ENCODE data around the gene DNAH3.
"Not testable (repeated sequence)": the region's sequence is repeated elsewhere in the genome, so short reads cannot be mapped to it uniquely, and the experiment has no call there.

The DNAH3 gene

DNA sequence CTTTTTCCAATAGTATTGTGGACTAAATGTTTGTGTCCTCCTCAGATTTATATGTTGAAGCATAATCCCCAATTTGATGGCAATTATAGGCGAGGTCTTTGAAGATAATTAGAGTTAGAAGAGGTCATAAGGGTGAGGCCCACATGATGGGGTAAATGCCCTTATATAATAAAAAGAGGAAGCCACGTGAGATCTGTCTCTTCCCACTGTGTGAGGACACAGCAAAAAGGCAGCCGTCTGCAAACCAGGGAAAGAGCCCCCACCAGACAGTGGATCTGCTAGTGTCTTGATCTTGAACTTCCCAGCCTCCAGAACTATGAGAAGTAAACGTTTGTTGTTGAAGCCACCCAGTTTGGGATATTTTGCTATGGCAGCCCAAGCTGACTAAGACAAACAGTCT lies 174.1 kb downstream of the DNAH3 start:
- no peak overlapping the region for H3K27ac ChIP-seq (ENCODE audit: insufficient read depth, low read depth, low read length, poor library complexity, severe bottlenecking)
- no peaks in the 10 kb centered on the region for H3K36me3 ChIP-seq (ENCODE audit: control insufficient read depth, insufficient read depth, low read length)
- H3K4me3 ChIP-seq (ENCODE audit: insufficient read depth, low read depth, low read length), result no peak overlapping the region
- H3K9me3 ChIP-seq (ENCODE audit: control insufficient read depth, low read length), result no peaks in the 10 kb centered on the region
- H3K27me3 ChIP-seq (ENCODE audit: control insufficient read depth, insufficient read depth, low read length, poor library complexity, severe bottlenecking), result no peaks in the 10 kb centered on the region
- no peaks in the 10 kb centered on the region for H3K4me1 ChIP-seq (ENCODE audit: control insufficient read depth, insufficient read depth, low read length)
- 80 to 93% methylated on average over 4 of the region's 4 CpGs for WGBS, 2 experiments

DNA sequence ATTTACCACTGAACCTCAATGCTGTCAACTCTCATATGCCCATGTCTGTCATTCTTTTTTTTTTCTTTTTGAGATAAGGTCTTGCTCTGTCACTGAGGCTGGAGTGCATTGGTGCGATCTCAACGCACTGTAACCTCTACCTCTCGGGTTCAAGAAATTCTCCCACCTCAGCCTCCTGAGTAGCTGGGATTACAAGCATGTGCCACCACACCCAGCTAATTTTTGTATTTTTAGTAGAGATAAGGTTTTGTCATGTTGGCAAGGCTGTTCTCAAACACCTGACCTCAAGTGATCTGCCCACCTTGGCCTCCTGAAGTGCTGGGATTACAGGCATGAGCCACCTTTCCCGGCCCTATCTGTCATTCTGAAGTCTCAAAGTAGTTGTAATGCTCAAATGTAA lies 177.4 kb downstream of the DNAH3 start:
- WGBS, 2 experiments, result 79 to 93% methylated on average over 4 of the region's 4 CpGs
- not testable (repeated sequence) for H3K27me3 ChIP-seq (ENCODE audit: control insufficient read depth, insufficient read depth, low read length, poor library complexity, severe bottlenecking); H3K36me3 ChIP-seq (ENCODE audit: control insufficient read depth, insufficient read depth, low read length); H3K27ac ChIP-seq (ENCODE audit: insufficient read depth, low read depth, low read length, poor library complexity, severe bottlenecking); H3K4me3 ChIP-seq (ENCODE audit: insufficient read depth, low read depth, low read length); H3K4me1 ChIP-seq (ENCODE audit: control insufficient read depth, insufficient read depth, low read length); H3K9me3 ChIP-seq (ENCODE audit: control insufficient read depth, low read length)

DNA sequence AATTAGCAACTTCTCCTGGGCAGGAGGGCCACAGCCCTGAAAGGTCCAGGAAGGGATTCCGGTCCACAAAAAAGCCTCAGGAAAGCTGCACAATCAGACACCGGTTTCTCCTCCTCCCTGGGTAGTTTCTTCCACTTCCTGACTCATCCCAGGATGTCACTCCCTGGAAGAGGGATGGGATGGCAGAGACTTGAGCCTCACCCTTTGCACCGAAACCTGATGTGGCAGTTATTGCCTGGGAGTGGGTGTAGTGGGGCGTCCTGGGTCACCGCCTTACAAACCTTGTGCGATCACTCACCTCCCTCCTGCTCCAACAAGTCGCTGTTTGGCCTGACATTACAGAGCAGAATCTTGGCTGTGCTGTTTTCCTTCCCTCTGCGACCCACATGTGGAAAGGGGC lies 179.2 kb downstream of the DNAH3 start:
- Histone ChIP-seq H3K27me3 (ENCODE audit: control insufficient read depth, insufficient read depth, low read length, poor library complexity, severe bottlenecking) (no peaks in the 10 kb centered on the region), H3K9me3 (ENCODE audit: control insufficient read depth, low read length) (no peaks in the 10 kb centered on the region), H3K4me3 (ENCODE audit: insufficient read depth, low read depth, low read length) (no peak overlapping the region), H3K4me1 (ENCODE audit: control insufficient read depth, insufficient read depth, low read length) (peaks cover 6% of the 10 kb centered on the region), H3K36me3 (ENCODE audit: control insufficient read depth, insufficient read depth, low read length) (no peaks in the 10 kb centered on the region), H3K27ac (ENCODE audit: insufficient read depth, low read depth, low read length, poor library complexity, severe bottlenecking) (no peak overlapping the region)
- 88 to 92% methylated on average over 8 of the region's 8 CpGs for WGBS, 2 experiments

DNA sequence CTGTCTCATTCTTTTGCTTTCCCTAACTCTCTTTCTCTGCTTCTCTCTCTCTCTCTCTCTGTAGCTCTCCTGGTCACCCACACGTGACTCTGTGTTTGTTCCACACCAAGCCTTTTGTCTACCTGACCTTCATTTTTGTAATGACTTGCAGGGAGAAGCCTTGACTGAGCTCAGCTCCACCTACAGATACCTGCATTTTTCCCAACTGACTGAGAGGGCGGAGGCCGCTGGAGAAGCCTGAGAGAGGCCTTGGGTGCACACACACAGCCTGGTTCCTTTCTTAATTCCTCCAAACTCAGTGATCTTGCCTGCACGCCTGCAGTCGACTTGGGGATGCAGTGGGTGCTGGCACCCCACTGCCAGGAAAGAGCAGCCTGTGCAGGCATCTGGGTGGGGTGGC lies 181.3 kb downstream of the DNAH3 start:
- Histone ChIP-seq H3K4me3 (ENCODE audit: insufficient read depth, low read depth, low read length) (no peak overlapping the region), H3K27ac (ENCODE audit: insufficient read depth, low read depth, low read length, poor library complexity, severe bottlenecking) (no peak overlapping the region), H3K27me3 (ENCODE audit: control insufficient read depth, insufficient read depth, low read length, poor library complexity, severe bottlenecking) (no peaks in the 10 kb centered on the region), H3K36me3 (ENCODE audit: control insufficient read depth, insufficient read depth, low read length) (no peaks in the 10 kb centered on the region), H3K4me1 (ENCODE audit: control insufficient read depth, insufficient read depth, low read length) (peaks cover 6% of the 10 kb centered on the region), H3K9me3 (ENCODE audit: control insufficient read depth, low read length) (no peaks in the 10 kb centered on the region)
- 85 to 90% methylated on average over 5 of the region's 5 CpGs for WGBS, 2 experiments

DNA sequence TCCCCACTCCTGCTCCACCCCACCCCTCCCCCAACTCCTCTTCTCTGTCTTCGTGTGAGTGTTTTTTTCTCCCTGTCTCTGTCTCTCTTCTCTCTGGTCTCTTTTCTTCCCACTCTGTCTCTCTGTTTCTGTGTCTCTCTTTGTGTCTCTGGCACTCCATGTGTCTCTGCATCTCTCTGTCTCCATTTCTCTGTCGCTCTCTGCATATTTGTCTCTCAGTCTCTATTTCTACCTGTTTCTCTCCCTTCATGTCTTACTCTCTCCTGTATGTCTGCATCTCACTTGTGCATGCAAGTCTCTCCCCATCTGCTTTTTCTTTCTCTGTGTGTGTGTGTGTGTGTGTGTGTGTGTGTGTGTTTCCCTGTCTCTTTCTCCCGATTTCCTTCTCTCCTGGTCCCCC lies 181.9 kb downstream of the DNAH3 start:
- 67 to 74% methylated on average over 3 of the region's 3 CpGs for WGBS, 2 experiments
- no peaks in the 10 kb centered on the region for H3K9me3 ChIP-seq (ENCODE audit: control insufficient read depth, low read length)
- no peaks in the 10 kb centered on the region for H3K27me3 ChIP-seq (ENCODE audit: control insufficient read depth, insufficient read depth, low read length, poor library complexity, severe bottlenecking)
- H3K36me3 ChIP-seq (ENCODE audit: control insufficient read depth, insufficient read depth, low read length), result no peaks in the 10 kb centered on the region
- no peak overlapping the region for H3K27ac ChIP-seq (ENCODE audit: insufficient read depth, low read depth, low read length, poor library complexity, severe bottlenecking)
- no peak overlapping the region for H3K4me3 ChIP-seq (ENCODE audit: insufficient read depth, low read depth, low read length)
- peaks cover 6% of the 10 kb centered on the region for H3K4me1 ChIP-seq (ENCODE audit: control insufficient read depth, insufficient read depth, low read length)

DNA sequence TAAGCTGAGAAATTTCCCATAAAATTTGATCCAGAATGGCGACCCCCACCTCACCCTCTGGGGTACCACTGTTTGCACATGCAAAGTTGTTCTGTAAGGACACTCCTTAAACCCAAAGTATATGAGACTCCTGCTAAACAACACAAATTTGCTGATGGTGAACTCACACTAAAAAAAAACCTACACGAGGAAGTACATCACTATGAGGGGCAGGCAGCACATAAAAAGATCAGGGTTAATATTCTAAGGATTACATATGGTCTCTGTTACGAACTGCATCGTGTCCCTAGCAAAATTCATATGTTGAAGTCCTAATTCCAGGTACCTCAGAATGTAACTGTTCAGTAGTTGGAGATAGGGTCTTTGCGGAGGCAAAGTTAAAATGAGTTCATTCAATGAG lies 189.7 kb downstream of the DNAH3 start:
- 93 to 94% methylated on average over 5 of the region's 5 CpGs for WGBS, 2 experiments
- Histone ChIP-seq H3K27ac (ENCODE audit: insufficient read depth, low read depth, low read length, poor library complexity, severe bottlenecking) (no peak overlapping the region), H3K4me1 (ENCODE audit: control insufficient read depth, insufficient read depth, low read length) (no peaks in the 10 kb centered on the region), H3K36me3 (ENCODE audit: control insufficient read depth, insufficient read depth, low read length) (no peaks in the 10 kb centered on the region), H3K27me3 (ENCODE audit: control insufficient read depth, insufficient read depth, low read length, poor library complexity, severe bottlenecking) (no peaks in the 10 kb centered on the region), H3K9me3 (ENCODE audit: control insufficient read depth, low read length) (no peaks in the 10 kb centered on the region), H3K4me3 (ENCODE audit: insufficient read depth, low read depth, low read length) (no peak overlapping the region)

DNA sequence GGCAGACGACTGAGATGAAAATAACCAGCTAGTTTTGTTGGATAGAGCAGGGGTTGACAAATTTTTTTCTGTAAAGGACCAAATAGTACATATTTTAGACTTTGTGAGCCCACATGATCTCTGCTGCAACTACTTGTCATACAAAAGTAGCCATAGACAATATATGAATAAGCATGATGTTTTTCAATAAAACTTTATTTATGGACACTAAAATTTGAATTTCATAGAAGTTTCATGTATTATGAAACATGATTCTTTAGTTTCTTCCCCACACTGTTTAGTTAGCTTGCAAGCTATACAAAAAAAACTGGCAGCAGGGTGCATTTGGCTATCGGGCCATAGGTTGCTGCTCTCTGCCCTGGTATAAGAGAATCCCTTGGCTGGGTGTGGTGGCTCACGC lies 193.5 kb downstream of the DNAH3 start:
- H3K27ac ChIP-seq (ENCODE audit: insufficient read depth, low read depth, low read length, poor library complexity, severe bottlenecking), result no peak overlapping the region
- no peaks in the 10 kb centered on the region for H3K4me1 ChIP-seq (ENCODE audit: control insufficient read depth, insufficient read depth, low read length)
- 82 to 92% methylated on average over 2 to 3 of the region's 3 CpGs for WGBS, 2 experiments
- no peak overlapping the region for H3K4me3 ChIP-seq (ENCODE audit: insufficient read depth, low read depth, low read length)
- H3K9me3 ChIP-seq (ENCODE audit: control insufficient read depth, low read length), result no peaks in the 10 kb centered on the region
- no peaks in the 10 kb centered on the region for H3K36me3 ChIP-seq (ENCODE audit: control insufficient read depth, insufficient read depth, low read length)
- H3K27me3 ChIP-seq (ENCODE audit: control insufficient read depth, insufficient read depth, low read length, poor library complexity, severe bottlenecking), result no peaks in the 10 kb centered on the region

DNA sequence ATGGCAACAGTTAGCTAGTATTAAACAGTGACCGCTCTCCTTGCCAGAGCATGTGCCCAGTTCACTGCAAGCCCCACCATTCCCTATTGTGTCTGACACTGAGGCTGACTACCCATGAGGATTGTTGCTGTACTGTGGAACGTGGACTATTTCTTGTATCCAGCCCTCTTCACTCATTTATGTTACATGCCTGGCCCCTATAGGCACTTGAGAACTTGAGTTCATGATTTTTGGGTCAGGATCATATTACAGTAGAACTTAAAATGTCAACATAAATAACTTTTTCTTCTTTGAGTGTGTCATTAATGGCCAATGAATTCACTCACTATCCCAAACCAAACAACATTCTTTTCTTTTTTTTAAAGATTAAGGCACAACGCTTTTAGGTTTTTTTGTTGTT lies 194.3 kb downstream of the DNAH3 start:
- H3K36me3 ChIP-seq (ENCODE audit: control insufficient read depth, insufficient read depth, low read length), result no peaks in the 10 kb centered on the region
- no peaks in the 10 kb centered on the region for H3K9me3 ChIP-seq (ENCODE audit: control insufficient read depth, low read length)
- no peaks in the 10 kb centered on the region for H3K4me1 ChIP-seq (ENCODE audit: control insufficient read depth, insufficient read depth, low read length)
- no peaks in the 10 kb centered on the region for H3K27me3 ChIP-seq (ENCODE audit: control insufficient read depth, insufficient read depth, low read length, poor library complexity, severe bottlenecking)
- H3K4me3 ChIP-seq (ENCODE audit: insufficient read depth, low read depth, low read length), result no peak overlapping the region
- WGBS, 2 experiments, result 93 to 97% methylated on average over 3 of the region's 3 CpGs
- no peak overlapping the region for H3K27ac ChIP-seq (ENCODE audit: insufficient read depth, low read depth, low read length, poor library complexity, severe bottlenecking)

DNA sequence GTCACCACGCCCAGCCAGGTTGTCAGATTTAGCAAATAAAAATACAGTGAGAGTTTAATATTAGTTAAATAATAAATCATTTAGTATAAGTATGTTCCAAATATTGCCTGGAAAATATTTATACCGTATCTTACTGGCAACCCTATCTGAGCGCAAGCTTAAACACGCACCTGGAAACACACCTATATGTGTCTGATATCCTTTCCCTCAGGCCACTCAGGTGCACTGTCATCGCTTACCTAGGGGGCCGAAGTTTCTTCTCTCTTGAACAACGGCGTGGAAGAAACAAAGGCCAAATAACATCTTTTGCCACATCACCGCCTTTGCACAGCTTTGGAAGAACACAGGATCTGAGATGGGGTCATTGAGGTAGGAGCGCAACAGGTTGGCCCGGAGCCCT lies 196.1 kb downstream of the DNAH3 start:
- no peak overlapping the region for H3K27ac ChIP-seq (ENCODE audit: insufficient read depth, low read depth, low read length, poor library complexity, severe bottlenecking)
- H3K4me1 ChIP-seq (ENCODE audit: control insufficient read depth, insufficient read depth, low read length), result no peaks in the 10 kb centered on the region
- H3K4me3 ChIP-seq (ENCODE audit: insufficient read depth, low read depth, low read length), result no peak overlapping the region
- no peaks in the 10 kb centered on the region for H3K9me3 ChIP-seq (ENCODE audit: control insufficient read depth, low read length)
- WGBS, 2 experiments, result 97 to 98% methylated on average over 10 to 11 of the region's 11 CpGs
- H3K36me3 ChIP-seq (ENCODE audit: control insufficient read depth, insufficient read depth, low read length), result no peaks in the 10 kb centered on the region
- H3K27me3 ChIP-seq (ENCODE audit: control insufficient read depth, insufficient read depth, low read length, poor library complexity, severe bottlenecking), result no peaks in the 10 kb centered on the region

DNA sequence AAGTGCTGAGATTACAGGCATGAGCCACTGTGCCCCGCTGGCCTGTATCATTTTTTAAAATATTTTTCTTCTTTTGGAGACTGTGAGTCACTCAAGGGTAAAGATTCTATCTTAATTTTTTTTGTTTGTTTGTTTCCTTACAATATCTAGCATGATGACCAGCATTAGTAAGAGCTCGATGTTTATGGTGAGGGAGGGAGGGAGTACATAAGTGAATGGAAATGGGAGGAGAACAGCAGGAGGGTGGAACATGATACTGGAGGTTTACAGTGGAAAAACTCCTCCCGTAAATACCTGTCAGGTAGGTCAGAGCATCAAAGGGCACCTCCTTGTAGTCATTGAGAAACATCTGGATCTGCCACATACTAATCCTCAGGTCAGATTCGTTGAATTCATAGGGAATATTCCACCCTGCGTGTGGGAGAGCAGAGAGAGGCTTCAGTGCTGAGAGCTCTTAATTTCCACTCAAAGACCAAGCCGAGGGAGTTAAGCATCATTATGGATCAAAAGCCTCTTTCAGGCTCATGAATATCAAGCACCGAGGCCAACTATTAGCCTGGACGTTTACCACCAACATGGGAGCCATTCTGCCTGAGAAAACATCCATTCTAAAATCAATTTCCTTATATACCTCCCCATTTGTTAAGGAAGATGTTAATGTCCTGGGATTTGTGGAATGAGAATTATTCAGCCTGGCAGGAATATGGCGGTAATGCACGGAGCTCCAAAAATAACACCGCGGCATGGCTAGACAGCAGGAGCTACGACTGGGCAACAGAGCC lies 198.3 kb downstream of the DNAH3 start:
- 90 to 93% methylated on average over 13 of the region's 13 CpGs for WGBS, 2 experiments
- H3K36me3 ChIP-seq (ENCODE audit: control insufficient read depth, insufficient read depth, low read length), result no peaks in the 10 kb centered on the region
- no peaks in the 10 kb centered on the region for H3K9me3 ChIP-seq (ENCODE audit: control insufficient read depth, low read length)
- H3K27ac ChIP-seq (ENCODE audit: insufficient read depth, low read depth, low read length, poor library complexity, severe bottlenecking), result no peak overlapping the region
- no peaks in the 10 kb centered on the region for H3K4me1 ChIP-seq (ENCODE audit: control insufficient read depth, insufficient read depth, low read length)
- no peak overlapping the region for H3K4me3 ChIP-seq (ENCODE audit: insufficient read depth, low read depth, low read length)
- H3K27me3 ChIP-seq (ENCODE audit: control insufficient read depth, insufficient read depth, low read length, poor library complexity, severe bottlenecking), result no peaks in the 10 kb centered on the region

DNA sequence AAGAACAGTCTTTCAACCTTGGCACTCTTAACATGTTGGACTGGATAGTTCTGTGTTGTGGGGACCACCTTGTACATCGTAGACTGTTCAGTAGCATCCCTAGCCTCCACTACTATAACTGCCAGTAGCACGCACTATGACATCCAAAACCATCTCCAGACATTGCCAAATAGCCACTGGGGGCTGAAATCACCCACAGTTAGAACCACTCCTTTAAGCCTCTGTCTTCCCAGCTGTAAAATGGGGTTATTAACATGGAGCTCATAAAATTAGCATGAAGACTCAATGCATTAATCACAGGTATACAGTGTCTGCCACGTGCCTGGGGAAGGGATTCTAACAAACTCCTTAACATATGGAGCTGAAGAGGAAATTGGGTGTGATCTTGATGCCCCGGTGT lies 200.4 kb downstream of the DNAH3 start:
- H3K36me3 ChIP-seq (ENCODE audit: control insufficient read depth, insufficient read depth, low read length), result no peaks in the 10 kb centered on the region

More for the DNA sequence above, 200.4 kb downstream of the DNAH3 start:
- 91 to 94% methylated on average over 4 of the region's 4 CpGs for WGBS, 2 experiments
- no peaks in the 10 kb centered on the region for H3K9me3 ChIP-seq (ENCODE audit: control insufficient read depth, low read length)
- H3K27me3 ChIP-seq (ENCODE audit: control insufficient read depth, insufficient read depth, low read length, poor library complexity, severe bottlenecking), result no peaks in the 10 kb centered on the region
- H3K27ac ChIP-seq (ENCODE audit: insufficient read depth, low read depth, low read length, poor library complexity, severe bottlenecking), result no peak overlapping the region
- H3K4me3 ChIP-seq (ENCODE audit: insufficient read depth, low read depth, low read length), result no peak overlapping the region
- no peaks in the 10 kb centered on the region for H3K4me1 ChIP-seq (ENCODE audit: control insufficient read depth, insufficient read depth, low read length)
